Measurements from ENCODE around the gene E4F1. TPM values are rescaled to one million over a fixed set of nuclear protein-coding genes. Genes with fewer than 3 reads are reported as not detected.

Gene E4F1
- polyA plus RNA-seq, 3 donors = 4.9 to 50.9 (median 5.8) TPM

- Histone ChIP-seq H3K4me1 (ENCODE audit: control insufficient read depth in 1 of 2, insufficient read depth in 2 of 2, low read length in 2 of 2) (no peaks in the 10 kb centered on the region), H3K4me2 (replicated peaks; ENCODE audit: extremely low read depth, low read length, poor library complexity, severe bottlenecking) (no peak overlapping the region), H3K79me2 (ENCODE audit: insufficient read depth, low read length) (no peaks in the 10 kb centered on the region), H3K27ac (ENCODE audit: low read depth in 1 of 2, low read length in 2 of 2) (no peak overlapping the region), H4K20me1 (ENCODE audit: insufficient read depth, low read length) (no peaks in the 10 kb centered on the region), H3K4me3 (replicated peaks in 1 of 3; ENCODE audit: low read depth in 2 of 3, low read length in 3 of 3) (no peak overlapping the region), H3K9me3 (replicated peaks in 1 of 2; ENCODE audit: control insufficient read depth in 1 of 2, insufficient read depth in 1 of 2, low read length in 2 of 2) (no peaks in the 10 kb centered on the region), H2AFZ (ENCODE audit: insufficient read depth, low read depth, low read length, poor library complexity, severe bottlenecking) (no peak overlapping the region), H3K27me3 (ENCODE audit: control insufficient read depth in 2 of 2, insufficient read depth in 2 of 2, low read length in 2 of 2) (peaks cover 0 to 3% of the 10 kb centered on the region in 2 donors), H3K36me3 (replicated peaks in 1 of 2; ENCODE audit: control insufficient read depth in 1 of 2, insufficient read depth in 2 of 2, low read length in 2 of 2) (peaks cover 30 to 38% of the 10 kb centered on the region in 2 donors), H3K9ac (ENCODE audit: insufficient read depth, low read length, poor library complexity, severe bottlenecking) (no peak overlapping the region)
- no peak for DNase-seq
- Mint-ChIP-seq H3K27ac (no peak overlapping the region), H3K4me1 (no peaks in the 10 kb centered on the region), H3K27me3 (ENCODE audit: low read depth in 3 of 3) (peaks cover 0 to 3% (median 2%) of the 10 kb centered on the region in 3 donors), H3K4me3 (no peak overlapping the region), H3K9me3 (peaks cover 0 to 2% (median 0%) of the 10 kb centered on the region in 7 donors), H3K36me3 (peaks cover 24 to 34% of the 10 kb centered on the region in 2 donors)
- intact Hi-C loops (cut with micrococcal nuclease) = no loop called here
- TF ChIP-seq CTCF (IDR thresholded peaks at IDR 0.05) = no peak
- 46% methylated on average over 38 of the region's 50 CpGs for WGBS (ENCODE audit: insufficient coverage)
Observed at GRCh38 chr16:2179107-2179501, 44.3 kb upstream of the E4F1 start.

- no peak overlapping the region for H3K4me2 ChIP-seq (replicated peaks; ENCODE audit: extremely low read depth, low read length, poor library complexity, severe bottlenecking)
- H4K20me1 ChIP-seq (ENCODE audit: insufficient read depth, low read length) = no peaks in the 10 kb centered on the region
- Mint-ChIP-seq H3K27me3 (ENCODE audit: low read depth in 3 of 3) (peaks cover 0 to 3% (median 2%) of the 10 kb centered on the region in 3 donors), H3K4me1 (no peaks in the 10 kb centered on the region), H3K27ac (no peak overlapping the region), H3K36me3 (peaks cover 19 to 30% of the 10 kb centered on the region in 2 donors), H3K4me3 (no peak overlapping the region), H3K9me3 (peaks cover 0 to 2% (median 0%) of the 10 kb centered on the region in 7 donors)
- no peaks in the 10 kb centered on the region for H3K9me3 ChIP-seq (replicated peaks in 1 of 2; ENCODE audit: control insufficient read depth in 1 of 2, insufficient read depth in 1 of 2, low read length in 2 of 2)
- peaks cover 0 to 3% of the 10 kb centered on the region in 2 donors for H3K27me3 ChIP-seq (ENCODE audit: control insufficient read depth in 2 of 2, insufficient read depth in 2 of 2, low read length in 2 of 2)
- no peaks in the 10 kb centered on the region for H3K79me2 ChIP-seq (ENCODE audit: insufficient read depth, low read length)
- intact Hi-C loops (cut with micrococcal nuclease) = no loop called here
- H2AFZ ChIP-seq (ENCODE audit: insufficient read depth, low read depth, low read length, poor library complexity, severe bottlenecking) = no peak overlapping the region
- peaks cover 25 to 34% of the 10 kb centered on the region in 2 donors for H3K36me3 ChIP-seq (replicated peaks in 1 of 2; ENCODE audit: control insufficient read depth in 1 of 2, insufficient read depth in 2 of 2, low read length in 2 of 2)
- H3K9ac ChIP-seq (ENCODE audit: insufficient read depth, low read length, poor library complexity, severe bottlenecking) = no peak overlapping the region
- H3K4me3 ChIP-seq (replicated peaks in 1 of 3; ENCODE audit: low read depth in 2 of 3, low read length in 3 of 3) = no peak overlapping the region
- no peak overlapping the region for H3K27ac ChIP-seq (ENCODE audit: low read depth in 1 of 2, low read length in 2 of 2)
- no peak for DNase-seq
- 98% methylated on average over 31 of the region's 31 CpGs for WGBS (ENCODE audit: insufficient coverage)
- no peaks in the 10 kb centered on the region for H3K4me1 ChIP-seq (ENCODE audit: control insufficient read depth in 1 of 2, insufficient read depth in 2 of 2, low read length in 2 of 2)
- no peak for TF ChIP-seq CTCF (IDR thresholded peaks at IDR 0.05)
Observed at GRCh38 chr16:2179576-2179975, 43.8 kb upstream of the E4F1 start.
